PC-9 (cell line): ENCODE measurements around the gene PHAF1. TPM values are rescaled to one million over a fixed set of nuclear protein-coding genes. Genes with fewer than 3 reads are reported as not detected.

Experiments
- BruUV-seq: library from RNA; stranded (reverse); fragments of 400-500 nt; replicated peaks from 2 replicates; lab custom pipeline; 2021; lab: Mats Ljungman, UMichigan
- CTCF ChIA-PET: fragments of 300-600 bp; sonication (Branson Sonifier 250); formaldehyde crosslinking; loops from one replicate; lab custom pipeline; 2022; ENCODE audit warnings: antibody characterized with exemption; lab: Charles Lee
- POLR2A ChIA-PET: fragments of 300-600 bp; sonication (Branson Sonifier 250); formaldehyde crosslinking; loops from one replicate; lab custom pipeline; 2022; ENCODE audit warnings: antibody characterized with exemption; ENCODE audit not compliant: unreplicated experiment; lab: Charles Lee
- DNase-seq, 2 experiments: peaks; one replicate each; pipeline versions ENCODE4 v3.0.0 to v3.0.0-alpha.2; 2015 to 2022; ENCODE audit warnings: mixed read lengths in 1 of 2
- H2AFZ ChIP-seq: fragments of 200-600 bp; sonication (generic); 2 replicates; pipeline ENCODE4 v1.8.1; 2017; ENCODE audit warnings: antibody characterized with exemption
- H3F3A ChIP-seq: fragments of 200-600 bp; sonication (generic); 2 replicates; pipeline ENCODE4 v1.8.1; 2017; ENCODE audit warnings: antibody characterized with exemption, mild to moderate bottlenecking, low read depth; ENCODE audit not compliant: insufficient read depth
- H3K27ac ChIP-seq: fragments of 200-600 bp; sonication (generic); 2 replicates; pipeline ENCODE4 v1.6.1; 2016; ENCODE audit warnings: mixed run types
- H3K27me3 ChIP-seq: fragments of 200-600 bp; sonication (generic); 2 replicates; pipeline ENCODE4 v1.6.1; 2016; ENCODE audit warnings: low read depth, mixed run types; ENCODE audit not compliant: insufficient read depth
- H3K36me3 ChIP-seq: fragments of 200-600 bp; sonication (generic); 2 replicates; pipeline ENCODE4 v1.6.1; 2016; ENCODE audit warnings: low read depth, mixed run types
- H3K4me1 ChIP-seq: fragments of 200-600 bp; sonication (generic); replicated peaks from 2 replicates; pipeline ENCODE4 v1.6.1; 2016; ENCODE audit warnings: mixed run types; ENCODE audit not compliant: insufficient read depth
- H3K4me2 ChIP-seq: fragments of 200-600 bp; sonication (generic); 2 replicates; pipeline ENCODE4 v1.6.1; 2017; ENCODE audit warnings: mixed run types
- H3K4me3 ChIP-seq: fragments of 200-600 bp; sonication (generic); 2 replicates; pipeline ENCODE4 v1.6.1; 2016; ENCODE audit warnings: mixed run types
- H3K79me2 ChIP-seq: fragments of 200-600 bp; sonication (generic); 2 replicates; pipeline ENCODE4 v1.6.1; 2017; ENCODE audit warnings: low read depth, mixed run types
- H3K9me2 ChIP-seq: fragments of 200-600 bp; sonication (generic); 2 replicates; pipeline ENCODE4 v1.8.1; 2017; ENCODE audit warnings: mild to moderate bottlenecking; ENCODE audit not compliant: insufficient read depth
- H3K9me3 ChIP-seq: fragments of 200-600 bp; sonication (generic); 2 replicates; pipeline ENCODE4 v1.8.1; 2016; ENCODE audit warnings: low read depth; ENCODE audit not compliant: insufficient read depth
- H4K20me1 ChIP-seq: fragments of 200-600 bp; sonication (generic); 2 replicates; pipeline ENCODE4 v1.8.1; 2017; ENCODE audit not compliant: insufficient read depth
- EZH2 ChIP-seq: fragments of 200-600 bp; sonication (generic); IDR thresholded peaks from 2 replicates; pipeline ENCODE4 v1.8.0; 2017; ENCODE audit warnings: antibody characterized with exemption, low read depth
- intact Hi-C: fragments of 100-400 bp; cut with micrococcal nuclease; formaldehyde crosslinking; loops from one replicate; pipeline ENCODE4 v1.10.0; 2022; ENCODE audit not compliant: unreplicated experiment
- total RNA-seq: library from RNA; stranded (reverse); gene quantifications from 2 replicates; pipeline ENCODE4 v1.2.3, GENCODE V29; 2021
- TF ChIP-seq, protein P1 (sequence below): fragments of 200-600 bp; sonication (generic); conservative IDR thresholded peaks from 2 replicates; pipeline ENCODE4 v1.6.1; 2017; ENCODE audit warnings: mixed run types, antibody characterized with exemption, mild to moderate bottlenecking, moderate library complexity

Gene PHAF1
- total RNA-seq, 1 experiment from 2014 or later: 19.5 TPM

DNA sequence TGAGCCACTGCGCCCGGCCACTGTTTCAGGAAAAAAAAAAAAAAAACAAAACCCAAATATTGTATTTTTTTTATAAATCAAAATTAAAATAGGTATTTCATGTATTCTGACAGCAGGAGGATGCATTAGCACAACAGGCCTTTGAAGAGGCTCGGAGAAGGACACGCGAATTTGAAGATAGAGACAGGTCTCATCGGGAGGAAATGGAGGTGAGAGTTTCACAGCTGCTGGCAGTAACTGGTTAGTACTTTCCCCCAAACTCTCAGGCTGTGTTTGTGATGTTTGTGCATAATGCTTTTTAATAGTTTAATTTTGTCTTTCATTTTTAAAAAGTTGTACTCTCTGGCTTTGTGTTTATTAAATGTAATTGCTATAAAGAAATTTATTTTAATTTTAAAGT lies 27.6 kb upstream of the PHAF1 start:
- ChIA-PET CTCF (interaction anchor here (1.2 kb wide), 1 partner anchor 51 kb away, joined by 6 read pairs; no protein-coding TSS in a partner anchor), POLR2A (interaction anchor here (0.7 kb wide), 2 partner anchors 15 to 203 kb away, joined by 3 read pairs; no protein-coding TSS in a partner anchor)
- H3K9me2 ChIP-seq: no peaks in the 10 kb centered on the region
- H3K27me3 ChIP-seq: no peaks in the 10 kb centered on the region
- H3K4me3 ChIP-seq: no peak overlapping the region
- H3K27ac ChIP-seq: no peak overlapping the region
- H3K4me1 ChIP-seq: no peaks in the 10 kb centered on the region
- no peaks in the 10 kb centered on the region for H3K9me3 ChIP-seq
- no peaks in the 10 kb centered on the region; the same call in none of the 2 replicates for H3F3A ChIP-seq
- no peak for DNase-seq
- no peaks in the 10 kb centered on the region; the same call in none of the 2 replicates for H4K20me1 ChIP-seq
- H2AFZ ChIP-seq: no peak overlapping the region
- BruUV-seq: no TSS peak
- TF ChIP-seq, protein P1, sequence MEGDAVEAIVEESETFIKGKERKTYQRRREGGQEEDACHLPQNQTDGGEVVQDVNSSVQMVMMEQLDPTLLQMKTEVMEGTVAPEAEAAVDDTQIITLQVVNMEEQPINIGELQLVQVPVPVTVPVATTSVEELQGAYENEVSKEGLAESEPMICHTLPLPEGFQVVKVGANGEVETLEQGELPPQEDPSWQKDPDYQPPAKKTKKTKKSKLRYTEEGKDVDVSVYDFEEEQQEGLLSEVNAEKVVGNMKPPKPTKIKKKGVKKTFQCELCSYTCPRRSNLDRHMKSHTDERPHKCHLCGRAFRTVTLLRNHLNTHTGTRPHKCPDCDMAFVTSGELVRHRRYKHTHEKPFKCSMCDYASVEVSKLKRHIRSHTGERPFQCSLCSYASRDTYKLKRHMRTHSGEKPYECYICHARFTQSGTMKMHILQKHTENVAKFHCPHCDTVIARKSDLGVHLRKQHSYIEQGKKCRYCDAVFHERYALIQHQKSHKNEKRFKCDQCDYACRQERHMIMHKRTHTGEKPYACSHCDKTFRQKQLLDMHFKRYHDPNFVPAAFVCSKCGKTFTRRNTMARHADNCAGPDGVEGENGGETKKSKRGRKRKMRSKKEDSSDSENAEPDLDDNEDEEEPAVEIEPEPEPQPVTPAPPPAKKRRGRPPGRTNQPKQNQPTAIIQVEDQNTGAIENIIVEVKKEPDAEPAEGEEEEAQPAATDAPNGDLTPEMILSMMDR: no peak
- TF ChIP-seq EZH2: no peak
- no peaks in the 10 kb centered on the region for H3K79me2 ChIP-seq
- H3K36me3 ChIP-seq: no peaks in the 10 kb centered on the region
- no peak overlapping the region for H3K4me2 ChIP-seq
- intact Hi-C loops: no loop called here

DNA sequence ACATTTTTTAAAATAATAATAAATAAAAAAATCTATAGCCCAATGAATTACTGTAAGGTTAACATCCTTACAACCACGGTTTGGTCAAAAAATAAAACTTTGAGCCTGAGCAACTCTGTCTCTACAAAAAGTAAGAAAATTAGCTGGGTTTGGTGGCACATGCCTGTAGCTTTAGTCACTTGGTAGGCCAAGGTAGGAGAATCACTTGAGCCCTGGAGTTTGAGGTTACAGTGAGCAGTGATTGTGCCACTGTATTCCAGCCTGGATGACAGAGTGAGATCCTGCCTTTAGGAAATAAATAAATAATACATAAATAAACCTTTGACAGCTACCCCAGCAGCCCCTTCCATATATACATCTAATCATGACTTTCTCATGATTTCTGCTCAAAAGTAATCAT lies 26.9 kb upstream of the PHAF1 start:
- TF ChIP-seq EZH2: no peak
- TF ChIP-seq, protein P1: no peak
- no TSS peak for BruUV-seq
- Histone ChIP-seq H3K4me2 (no peak overlapping the region), H3F3A (no peaks in the 10 kb centered on the region; the same call in none of the 2 replicates), H3K9me3 (no peaks in the 10 kb centered on the region), H3K4me3 (no peak overlapping the region), H3K79me2 (no peaks in the 10 kb centered on the region), H3K27me3 (no peaks in the 10 kb centered on the region), H4K20me1 (no peaks in the 10 kb centered on the region; the same call in none of the 2 replicates), H2AFZ (no peak overlapping the region), H3K9me2 (no peaks in the 10 kb centered on the region), H3K27ac (no peak overlapping the region), H3K4me1 (no peaks in the 10 kb centered on the region), H3K36me3 (no peaks in the 10 kb centered on the region)
- CTCF ChIA-PET: no interaction called here
- intact Hi-C loops: no loop called here
- POLR2A ChIA-PET: interaction anchor here (0.7 kb wide), 2 partner anchors 15 to 49 kb away, joined by 3 read pairs; no protein-coding TSS in a partner anchor
- no peak for DNase-seq

DNA sequence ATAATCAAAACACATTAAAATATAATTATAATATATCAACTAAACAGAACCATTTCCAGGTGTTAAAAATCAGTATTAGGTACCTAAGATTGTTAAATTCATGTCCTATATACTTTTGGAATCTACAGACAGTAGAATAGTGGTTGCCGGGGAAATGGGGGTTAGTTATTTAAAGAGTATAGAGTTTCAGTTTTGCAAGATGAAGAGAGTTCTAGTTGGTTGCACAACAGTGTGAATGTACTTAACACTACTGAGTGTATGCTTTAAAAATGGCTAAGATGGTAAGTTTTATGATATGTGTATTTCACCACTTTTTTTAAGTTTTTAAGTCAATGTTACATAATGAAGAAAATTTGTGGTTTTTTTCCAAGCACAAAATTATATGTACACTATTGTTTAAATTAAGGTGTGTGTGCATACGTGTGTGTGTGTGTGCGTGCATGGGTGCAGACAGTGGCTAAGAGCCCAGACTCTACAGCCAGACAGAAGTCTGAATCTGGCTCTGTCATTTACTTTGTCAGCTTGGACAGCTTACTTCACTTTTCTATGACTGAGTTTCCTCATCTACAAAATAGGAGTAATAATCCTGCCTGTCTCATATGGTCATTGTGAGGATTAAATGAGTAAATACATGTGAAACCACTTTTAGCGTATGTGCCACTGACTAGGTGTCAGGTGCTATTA lies 25.3 kb upstream of the PHAF1 start:
- no peaks in the 10 kb centered on the region for H3K9me2 ChIP-seq
- no peaks in the 10 kb centered on the region; the same call in none of the 2 replicates for H3F3A ChIP-seq
- H3K36me3 ChIP-seq: no peaks in the 10 kb centered on the region
- no peak for DNase-seq
- H3K4me2 ChIP-seq: no peak overlapping the region
- H2AFZ ChIP-seq: no peak overlapping the region
- H3K4me3 ChIP-seq: no peak overlapping the region
- no peaks in the 10 kb centered on the region for H3K4me1 ChIP-seq
- no peaks in the 10 kb centered on the region for H3K79me2 ChIP-seq
- ChIA-PET CTCF (no interaction called here), POLR2A (no interaction called here)
- no peaks in the 10 kb centered on the region; the same call in none of the 2 replicates for H4K20me1 ChIP-seq
- no peaks in the 10 kb centered on the region for H3K9me3 ChIP-seq
- no peak for TF ChIP-seq EZH2
- TF ChIP-seq, protein P1: no peak
- intact Hi-C loops: no loop called here
- BruUV-seq: no TSS peak
- no peak overlapping the region for H3K27ac ChIP-seq
- no peaks in the 10 kb centered on the region for H3K27me3 ChIP-seq
